HG02571 (cell line): Measurements from ENCODE around the gene ITGAD.
A peak's percentile ranks its signal among the peaks of the same experiment; 100 is the strongest.

ENCODE experiments used
- ATAC-seq: cut with Tn5 transposase; IDR thresholded peaks from one replicate; pipeline ENCODE4 v1.9.1; 2021; ENCODE audit warnings: mild to moderate bottlenecking, moderate library complexity; ENCODE audit not compliant: unreplicated experiment

ITGAD gene

DNA sequence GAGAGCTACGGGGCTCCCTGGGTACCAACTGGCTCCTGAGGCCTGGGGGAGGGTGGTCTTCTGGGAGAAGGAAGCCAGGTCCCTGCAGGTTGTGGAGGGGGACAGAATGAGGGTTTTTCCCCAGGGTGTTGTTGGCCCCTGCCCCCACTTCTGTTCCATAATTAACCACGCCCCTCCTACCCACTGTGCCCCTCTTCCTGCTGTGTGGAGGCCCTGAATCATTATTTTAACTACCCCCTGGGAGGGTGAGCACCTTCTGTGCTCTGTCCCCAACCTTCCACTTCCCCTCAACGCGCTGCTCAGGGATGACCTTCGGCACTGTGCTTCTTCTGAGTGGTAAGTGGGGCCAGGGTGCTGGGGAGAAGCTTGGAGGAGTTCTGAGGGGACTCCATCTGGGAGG lies at the start of gene ITGAD:
Gene ITGAD (plus strand): TSS at position 280 of the 400 bp plus-strand sequence. CDS start 26 bp downstream, at position 306.
- ATAC-seq, result no peak

DNA sequence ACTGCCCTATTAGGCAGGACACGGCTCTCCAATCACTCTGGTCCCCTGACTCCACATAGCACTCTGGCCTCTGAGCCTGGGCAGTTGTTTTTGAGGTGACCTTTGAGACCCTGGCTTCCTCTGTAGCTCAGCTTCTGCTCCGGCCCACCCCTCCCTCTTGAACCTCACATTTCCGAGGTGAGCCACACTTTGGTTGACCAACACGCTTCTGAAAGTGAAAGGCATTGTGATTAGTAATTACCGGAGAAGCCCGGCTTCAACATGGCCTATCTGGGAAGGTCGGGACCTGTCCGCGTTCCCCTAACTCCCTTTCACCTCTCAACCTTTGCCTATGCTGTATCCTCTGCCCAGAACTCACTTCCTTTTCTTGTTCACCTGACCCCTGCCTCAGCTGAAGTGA lies 48.4 kb upstream of the ITGAD start:
- peak; percentile 66 for ATAC-seq

DNA sequence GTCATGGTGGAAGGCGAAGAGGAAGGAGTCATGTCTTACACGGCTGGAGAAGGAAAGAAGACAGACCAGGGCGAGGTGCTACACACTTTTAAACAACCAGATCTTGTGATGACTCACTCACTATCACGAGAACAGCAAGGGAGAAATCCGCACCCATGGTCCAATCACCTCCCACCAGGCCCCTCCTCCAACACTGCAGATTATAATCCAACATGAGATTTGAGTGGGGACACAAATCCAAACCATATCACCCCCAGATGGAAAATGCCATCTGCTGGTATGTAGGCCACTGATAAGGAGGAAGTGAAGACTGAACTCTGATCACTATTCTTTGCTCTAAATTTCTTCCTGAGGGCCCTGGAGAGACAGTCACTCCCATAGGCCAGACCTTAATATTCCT lies 45.7 kb upstream of the ITGAD start:
- no peak for ATAC-seq

DNA sequence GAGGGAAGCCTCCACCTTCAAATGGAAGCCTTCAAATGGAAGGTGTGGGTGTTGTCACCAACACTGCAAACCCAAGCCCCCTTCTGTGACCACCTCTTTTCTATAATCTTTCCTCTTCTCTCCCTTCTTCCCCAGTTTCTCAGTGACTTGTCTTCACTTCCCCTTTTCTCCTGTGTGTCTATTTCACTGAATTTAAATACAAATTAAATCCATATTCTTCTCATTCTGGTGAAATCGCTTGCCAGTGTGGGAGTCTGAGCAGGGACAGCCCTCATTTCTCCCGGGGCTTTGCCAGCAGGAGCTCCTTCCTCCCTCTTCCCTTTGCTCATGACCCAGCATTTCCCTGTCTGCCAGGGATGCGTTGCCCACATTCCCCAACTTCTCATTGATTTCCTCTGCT lies 44.6 kb upstream of the ITGAD start:
- ATAC-seq, result no peak

DNA sequence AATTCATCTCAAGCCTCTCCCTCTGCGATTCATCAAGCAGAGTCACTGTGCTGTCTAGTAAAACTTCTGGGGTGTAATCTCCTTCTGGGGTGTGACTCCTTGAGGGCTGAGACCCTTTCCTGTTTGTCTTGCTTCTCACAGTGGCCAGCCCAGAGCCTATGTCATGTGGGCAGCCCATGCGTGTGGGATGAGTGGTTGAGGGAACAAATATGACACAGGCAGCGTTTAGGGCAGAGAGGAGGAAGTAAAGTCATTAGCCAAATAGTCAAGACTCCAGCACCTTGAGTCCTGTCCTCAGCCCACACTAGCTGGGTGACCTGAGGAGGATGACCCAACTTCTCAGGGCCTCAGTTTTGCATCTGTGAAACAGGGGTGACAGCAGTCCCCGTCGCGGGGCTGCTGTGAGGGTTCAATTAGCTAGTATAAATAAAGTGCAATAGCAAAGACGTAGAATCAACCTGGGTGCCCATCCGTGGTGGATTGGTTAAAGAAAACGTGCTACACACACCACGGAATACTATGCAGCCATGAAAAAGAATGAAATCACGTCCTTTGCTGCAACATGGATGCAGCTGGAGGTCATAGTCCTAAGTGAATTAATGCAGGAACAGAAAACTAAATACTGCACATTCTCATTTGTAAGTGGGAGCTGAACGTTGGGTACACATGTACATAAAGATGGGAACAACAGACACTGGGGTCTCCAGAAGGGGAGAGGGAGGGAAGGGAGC lies 42.7 kb upstream of the ITGAD start:
- ATAC-seq, result no peak

DNA sequence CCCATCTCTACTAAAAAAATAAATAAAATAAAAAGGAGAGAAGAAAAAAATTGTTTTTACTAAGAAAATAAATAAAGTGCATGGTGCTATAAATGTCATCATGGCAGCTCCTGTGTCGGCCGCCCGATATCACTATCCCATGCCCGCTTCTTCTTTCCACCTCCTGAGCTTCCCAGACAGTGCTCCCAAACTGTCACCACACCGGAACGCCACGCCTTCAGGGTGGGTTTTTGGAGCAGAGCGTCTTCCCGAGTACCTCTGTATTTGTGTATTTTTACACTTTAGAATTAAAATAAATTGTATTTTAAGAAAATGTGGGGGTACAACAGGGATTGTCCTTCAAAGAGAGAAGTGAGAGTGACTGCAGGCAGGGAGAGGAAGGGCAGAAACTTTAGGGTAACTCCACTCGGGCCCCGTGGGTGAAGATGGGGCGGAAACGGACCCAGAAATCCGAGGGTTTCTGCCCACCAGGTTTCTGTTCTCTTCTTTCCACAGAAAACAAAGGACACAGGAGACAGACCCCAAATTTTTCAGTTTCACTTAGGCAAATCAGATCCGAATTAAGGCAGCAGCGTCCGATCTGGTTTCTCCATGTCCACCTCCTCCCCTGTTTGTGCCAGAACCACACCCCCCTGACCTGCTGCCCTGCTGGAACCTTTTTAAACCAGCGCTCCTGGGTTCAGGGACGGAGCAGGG lies 41.7 kb upstream of the ITGAD start:
- ATAC-seq, result no peak

DNA sequence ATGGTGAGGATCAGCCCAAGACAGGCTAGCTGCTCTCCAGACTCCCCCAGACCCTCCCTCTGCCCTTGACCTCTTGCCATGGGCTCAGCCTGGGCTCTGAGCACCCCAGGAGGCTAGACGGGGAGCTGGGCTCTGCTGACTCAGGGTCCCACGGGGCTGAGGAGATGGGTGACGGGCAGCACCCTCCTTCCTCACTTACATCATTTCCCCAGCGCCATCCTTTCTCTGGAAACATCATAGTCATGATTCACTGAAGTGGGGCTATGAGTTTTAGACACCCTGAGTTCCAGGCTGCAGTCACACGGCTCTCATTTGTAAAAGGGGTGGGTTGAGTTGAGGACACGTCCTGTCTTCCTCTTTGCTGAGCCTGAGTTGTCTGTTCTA lies 41.2 kb upstream of the ITGAD start:
- no peak for ATAC-seq

DNA sequence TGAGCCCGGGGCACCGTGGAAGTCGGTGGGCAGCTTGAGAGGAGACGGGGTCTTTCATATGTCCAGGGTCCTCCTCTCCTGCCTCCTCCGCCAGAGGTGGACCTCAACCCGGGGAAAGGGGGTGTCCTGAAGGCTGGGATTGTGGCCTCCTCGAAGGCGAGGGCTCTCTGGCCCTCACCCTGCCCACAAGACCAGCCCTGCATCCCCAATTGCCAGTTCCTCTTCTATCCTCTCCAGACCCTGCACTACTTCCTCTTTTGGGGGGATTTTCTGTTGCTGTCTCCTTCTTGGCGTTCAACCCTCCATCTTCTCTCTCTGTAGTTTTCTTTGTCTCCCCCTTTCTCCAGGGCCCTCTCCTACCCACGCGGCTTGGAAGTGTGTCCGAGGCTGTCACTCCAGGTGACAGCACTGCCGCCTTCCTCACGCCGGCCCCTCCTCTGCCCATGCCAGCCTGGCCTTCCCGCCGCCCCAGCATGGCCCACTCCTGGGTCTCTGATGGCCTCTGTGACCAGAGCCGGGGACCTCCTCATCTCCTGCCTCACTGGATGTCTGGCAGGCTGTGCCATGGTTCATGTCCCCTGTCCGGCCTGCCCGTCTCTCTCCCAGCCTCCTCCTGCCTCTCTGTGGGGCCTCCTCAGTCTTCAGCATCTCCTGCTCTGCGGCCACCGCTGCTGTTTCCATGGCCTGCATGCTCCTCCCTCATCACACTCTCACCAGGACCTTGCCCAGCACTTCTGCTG lies 40.6 kb upstream of the ITGAD start:
- no peak for ATAC-seq

DNA sequence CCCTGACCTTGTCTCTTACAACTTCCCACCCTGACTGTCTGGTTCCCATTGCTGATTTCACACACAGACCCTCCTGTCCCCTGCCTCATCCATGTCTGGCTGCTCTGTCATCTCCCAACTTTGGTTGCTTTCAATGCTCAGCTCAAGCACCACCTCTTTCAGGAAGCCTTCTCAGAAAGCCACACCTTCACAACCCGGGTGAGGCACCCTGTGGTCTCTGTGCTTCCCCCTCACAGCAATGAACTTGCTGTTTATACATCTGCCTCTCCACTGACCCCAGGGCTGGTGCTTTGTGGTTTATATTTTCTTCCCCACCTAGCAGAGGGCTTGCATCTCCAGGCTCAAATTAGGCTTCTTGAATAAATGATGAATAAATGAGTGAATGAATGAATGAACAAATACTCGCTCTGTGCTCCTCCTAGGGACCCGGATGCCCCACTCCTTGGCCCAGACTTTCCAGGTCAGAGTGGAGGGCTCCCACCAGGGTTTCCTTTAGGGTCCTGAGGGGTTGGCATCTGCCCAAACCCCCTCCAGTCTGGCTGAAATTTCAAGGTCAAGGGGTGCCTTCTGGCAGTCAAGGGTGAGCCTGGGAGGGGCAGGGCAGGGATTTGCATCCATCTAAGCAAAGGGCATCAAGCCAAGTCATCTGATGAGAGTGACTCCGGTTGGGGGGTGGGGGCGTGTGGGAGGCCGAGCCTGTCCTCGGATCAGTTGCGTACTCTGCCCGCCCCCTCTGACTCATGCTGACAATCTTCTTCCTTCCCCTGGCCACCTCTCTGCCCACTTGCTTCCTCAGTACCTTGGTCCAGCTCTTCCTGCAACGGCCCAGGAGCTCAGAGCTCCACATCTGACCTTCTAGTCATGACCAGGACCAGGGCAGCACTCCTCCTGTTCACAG lies 38.5 kb upstream of the ITGAD start, which contains the start of gene ITGAX:
Gene ITGAX (plus strand): TSS at position 783 of the 898 bp plus-strand sequence. CDS start 79 bp downstream, at position 862.
- peak; percentile 70 for ATAC-seq

DNA sequence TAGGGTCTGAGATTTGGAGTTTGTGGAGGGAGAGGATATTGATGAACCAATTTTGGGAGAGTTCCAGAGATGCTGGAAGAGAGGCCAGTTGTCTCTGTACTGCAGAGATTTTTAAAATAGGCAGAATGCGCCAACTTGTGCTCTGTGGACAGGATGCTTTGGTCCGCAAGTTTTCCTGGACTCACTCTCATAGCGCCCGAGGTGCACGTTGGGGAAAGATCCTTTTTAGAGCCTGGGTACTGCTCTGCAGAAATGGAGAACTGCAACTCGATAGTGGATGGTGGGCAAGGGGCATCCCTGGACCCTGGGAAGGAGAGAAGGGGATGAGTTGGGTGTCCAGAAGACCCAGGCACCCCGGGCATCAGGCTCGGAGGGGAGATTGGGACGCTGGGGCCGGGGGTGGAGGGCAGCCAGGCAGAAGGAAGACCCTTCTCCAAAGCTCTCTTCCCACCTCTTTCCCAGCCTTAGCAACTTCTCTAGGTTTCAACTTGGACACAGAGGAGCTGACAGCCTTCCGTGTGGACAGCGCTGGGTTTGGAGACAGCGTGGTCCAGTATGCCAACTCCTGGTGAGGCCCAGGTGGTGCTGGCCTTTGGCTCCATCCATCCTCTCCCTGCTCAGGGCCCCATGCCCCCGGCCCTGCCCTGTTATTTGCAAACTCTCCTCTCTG lies 37.6 kb upstream of the ITGAD start:
- ATAC-seq, result no peak

DNA sequence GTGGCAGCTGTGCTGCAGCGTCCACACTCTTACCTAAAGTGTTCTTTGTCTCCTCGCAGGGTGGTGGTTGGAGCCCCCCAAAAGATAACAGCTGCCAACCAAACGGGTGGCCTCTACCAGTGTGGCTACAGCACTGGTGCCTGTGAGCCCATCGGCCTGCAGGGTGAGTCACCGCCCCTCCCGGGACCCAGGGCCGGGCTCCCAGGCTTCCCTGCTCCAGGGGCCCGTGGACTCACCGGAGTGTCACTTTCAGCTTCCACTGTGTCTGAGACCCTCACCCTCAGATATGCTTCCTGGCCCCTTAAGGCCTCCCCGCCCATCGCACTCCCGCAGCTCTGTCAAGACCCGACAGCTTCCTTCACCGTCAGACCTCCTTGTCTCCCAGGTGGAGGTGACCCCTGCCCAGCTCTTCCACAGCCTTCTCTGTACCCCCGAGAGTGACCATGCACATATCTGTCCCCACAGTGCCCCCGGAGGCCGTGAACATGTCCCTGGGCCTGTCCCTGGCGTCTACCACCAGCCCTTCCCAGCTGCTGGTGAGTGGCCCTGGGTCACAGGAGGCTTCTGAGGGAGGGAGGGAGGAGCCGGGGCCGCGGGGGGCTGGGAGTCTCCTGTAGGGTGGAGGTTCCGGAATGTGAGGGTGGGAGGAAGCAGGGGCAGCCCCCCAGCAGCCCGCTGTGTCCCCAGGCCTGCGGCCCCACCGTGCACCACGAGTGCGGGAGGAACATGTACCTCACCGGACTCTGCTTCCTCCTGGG lies 36.4 kb upstream of the ITGAD start:
- no peak for ATAC-seq

DNA sequence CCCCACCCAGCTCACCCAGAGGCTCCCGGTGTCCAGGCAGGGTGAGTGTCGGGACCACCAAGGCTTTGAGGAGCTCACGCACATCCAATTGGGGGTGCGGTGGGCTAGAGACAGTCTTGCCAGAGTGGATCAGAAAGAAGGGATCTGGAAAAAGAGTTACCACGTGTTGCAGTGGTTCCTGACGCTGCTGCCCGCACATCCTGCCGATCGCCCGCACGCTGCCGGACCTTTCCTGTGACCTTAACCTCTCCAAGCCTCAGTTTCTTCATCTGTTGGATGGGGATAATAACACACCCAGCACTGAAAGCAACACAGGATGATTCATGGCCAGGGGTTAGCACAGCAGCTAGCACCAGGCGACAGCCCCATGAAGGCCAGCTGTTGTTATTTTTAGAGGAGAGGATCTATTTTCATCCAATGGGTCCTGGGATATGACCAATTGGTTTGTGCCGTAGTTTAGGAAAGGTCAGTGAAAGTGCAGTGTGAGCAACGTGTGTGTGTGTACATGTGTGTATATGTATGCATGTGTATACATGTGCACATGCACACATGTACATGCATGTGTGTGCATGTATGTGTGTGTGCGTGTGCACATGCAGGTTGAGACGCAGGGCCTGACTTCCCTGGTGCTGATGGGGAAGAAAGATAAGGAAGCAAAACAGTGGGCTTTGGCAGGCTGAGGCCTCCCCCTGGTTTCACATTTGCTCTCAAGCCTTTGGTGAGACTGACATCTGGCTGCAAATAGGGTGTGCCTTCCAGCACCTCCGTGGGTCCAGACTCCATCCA lies 35.6 kb upstream of the ITGAD start:
- no peak for ATAC-seq

DNA sequence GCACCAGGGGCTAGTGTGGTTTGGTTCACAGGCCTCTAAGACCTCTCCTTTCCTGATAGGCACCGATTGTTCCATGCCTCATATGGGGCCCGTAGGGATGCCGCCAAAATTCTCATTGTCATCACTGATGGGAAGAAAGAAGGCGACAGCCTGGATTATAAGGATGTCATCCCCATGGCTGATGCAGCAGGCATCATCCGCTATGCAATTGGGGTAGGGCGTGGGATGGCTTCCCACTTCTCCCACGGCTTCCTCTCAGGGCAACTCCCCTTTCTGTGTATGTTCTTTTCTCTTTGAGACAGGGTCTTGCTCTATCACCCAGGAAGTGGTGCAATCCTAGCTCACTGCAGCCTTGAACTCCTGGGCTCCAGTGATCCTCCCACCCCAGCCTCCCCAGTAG lies 32.9 kb upstream of the ITGAD start:
- no peak for ATAC-seq

DNA sequence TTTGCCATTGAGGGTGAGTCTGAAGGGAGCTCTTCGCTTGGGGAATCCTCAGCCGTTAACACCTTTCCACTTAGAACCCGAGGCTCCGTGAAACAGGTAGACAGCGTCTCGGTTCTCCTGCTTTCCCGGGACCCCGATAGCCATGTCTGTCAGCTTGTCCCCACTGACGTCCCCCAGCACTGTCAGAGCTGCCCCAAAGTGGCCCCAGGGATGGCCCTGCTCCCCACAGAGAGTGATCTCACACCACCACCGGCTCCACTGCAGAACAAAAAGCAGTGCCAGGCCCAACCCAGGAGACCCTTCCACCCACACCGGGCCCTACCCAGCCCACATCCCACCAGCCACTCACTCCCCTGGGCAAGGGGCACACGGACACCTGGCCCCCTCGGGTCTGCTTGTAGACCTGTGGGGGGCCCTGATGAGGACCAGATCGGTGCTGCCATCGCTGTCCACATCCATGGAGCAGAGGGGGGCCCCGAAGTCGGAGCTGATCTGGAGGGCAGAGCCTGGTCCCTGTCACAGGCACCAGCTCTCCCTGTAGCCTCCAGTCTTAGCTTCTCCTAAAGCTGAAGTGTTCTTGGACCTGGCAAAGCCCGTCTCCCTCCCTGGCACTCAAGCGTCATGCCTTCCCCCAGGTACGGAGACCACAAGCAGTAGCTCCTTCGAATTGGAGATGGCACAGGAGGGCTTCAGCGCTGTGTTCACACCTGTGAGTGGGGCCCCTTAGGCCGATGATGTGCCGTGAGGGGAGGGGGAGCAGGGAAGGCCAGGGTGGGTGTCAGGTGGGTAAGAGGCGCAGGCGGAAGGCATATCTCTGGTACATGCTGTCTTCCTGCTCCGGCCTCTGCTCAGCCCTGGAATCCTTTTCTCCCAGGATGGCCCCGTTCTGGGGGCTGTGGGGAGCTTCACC lies 31.7 kb upstream of the ITGAD start:
- no peak for ATAC-seq

DNA sequence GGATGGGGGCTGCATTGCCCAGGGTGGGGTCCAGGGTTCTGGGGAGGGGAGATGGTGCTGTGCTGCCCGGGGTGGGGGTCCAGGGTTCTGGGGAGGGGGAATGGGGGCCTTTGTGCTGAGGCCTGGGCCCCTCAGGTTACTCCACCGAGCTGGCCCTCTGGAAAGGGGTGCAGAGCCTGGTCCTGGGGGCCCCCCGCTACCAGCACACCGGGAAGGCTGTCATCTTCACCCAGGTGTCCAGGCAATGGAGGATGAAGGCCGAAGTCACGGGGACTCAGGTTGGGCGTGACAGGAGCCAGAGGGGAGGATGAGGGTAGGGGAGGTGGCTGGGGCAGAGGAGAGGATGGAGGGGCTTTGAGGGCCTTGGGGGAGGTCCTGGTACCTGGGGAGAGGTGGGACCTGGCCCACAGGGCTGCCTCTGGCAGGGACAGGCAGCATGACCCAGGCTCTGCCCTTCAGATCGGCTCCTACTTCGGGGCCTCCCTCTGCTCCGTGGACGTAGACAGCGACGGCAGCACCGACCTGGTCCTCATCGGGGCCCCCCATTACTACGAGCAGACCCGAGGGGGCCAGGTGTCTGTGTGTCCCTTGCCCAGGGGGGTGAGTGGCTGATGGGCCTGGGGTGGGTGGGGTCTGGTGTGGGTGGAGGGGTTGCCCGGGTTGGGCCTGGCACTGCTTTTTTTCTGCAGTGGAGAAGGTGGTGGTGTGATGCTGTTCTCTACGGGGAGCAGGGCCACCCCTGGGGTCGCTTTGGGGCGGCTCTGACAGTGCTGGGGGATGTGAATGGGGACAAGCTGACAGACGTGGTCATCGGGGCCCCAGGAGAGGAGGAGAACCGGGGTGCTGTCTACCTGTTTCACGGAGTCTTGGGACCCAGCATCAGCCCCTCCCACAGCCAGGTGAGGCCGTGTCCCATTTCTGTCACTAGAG lies 30.4 kb upstream of the ITGAD start:
- ATAC-seq, result no peak

DNA sequence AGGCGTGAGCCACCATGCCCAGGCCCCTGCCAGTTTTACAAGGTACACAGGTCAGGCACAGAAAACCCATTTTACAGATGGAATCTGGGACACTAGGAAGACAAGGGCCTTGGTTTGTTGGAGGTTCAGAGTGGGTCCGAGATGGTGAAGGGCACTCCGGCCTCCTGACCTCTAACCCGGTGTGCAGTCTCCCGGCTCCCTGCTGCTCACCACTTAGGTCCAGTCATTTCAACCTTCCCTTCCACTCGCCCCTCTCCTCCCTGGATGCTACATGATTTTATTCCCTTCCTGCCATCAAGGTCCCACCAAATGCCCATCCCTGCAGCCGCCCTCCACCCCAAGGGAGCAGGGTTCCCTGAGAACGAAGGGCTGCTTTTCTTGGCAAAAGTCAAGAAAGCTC lies 29.4 kb upstream of the ITGAD start:
- ATAC-seq, result no peak

DNA sequence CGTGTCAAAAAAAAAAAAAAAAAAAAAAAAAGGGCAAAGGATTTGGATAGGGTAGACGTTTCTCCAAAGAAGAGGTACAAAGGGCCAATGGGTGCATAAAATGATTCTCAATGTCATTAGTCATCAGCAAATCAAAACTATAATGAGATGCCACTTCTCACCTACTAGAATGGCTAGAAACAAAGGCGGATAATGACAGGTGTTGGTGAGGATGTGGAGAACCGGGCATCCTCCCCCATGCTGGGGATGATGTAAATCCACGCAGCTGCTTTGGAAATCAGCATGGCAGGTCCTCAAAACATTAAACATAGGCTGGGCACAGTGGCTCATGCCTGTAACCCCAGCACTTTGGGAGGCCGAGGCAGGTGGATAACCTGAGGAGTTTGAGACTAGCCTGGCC lies 28.7 kb upstream of the ITGAD start:
- ATAC-seq, result no peak
